Right lobe of liver (tissue), 6 donors: ENCODE measurements around the gene SORBS2. TPM values are rescaled to one million over a fixed set of nuclear protein-coding genes. Genes with fewer than 3 reads are reported as not detected.

Experiments
- ATAC-seq, 4 donors: fragments of 200-7000 bp; cut with Tn5 transposase; one replicate each; pipeline ENCODE4 v1.9.1; 2020; ENCODE audit warnings: mild to moderate bottlenecking in 4 of 4, moderate library complexity in 4 of 4
- DNase-seq, 3 donors: peaks; one replicate each; pipeline ENCODE4 v3.0.0-alpha.2; 2020
- H3K27ac ChIP-seq, 3 donors: fragments of 200-600 bp; one replicate each; pipeline ENCODE4 v1.8.0; 2022
- H3K27me3 ChIP-seq, 2 donors: fragments of 200-600 bp; one replicate each; pipeline ENCODE4 v1.8.0; 2022
- H3K36me3 ChIP-seq, 4 donors: fragments of 200-600 bp; sonication (generic) in 1 of 4; one replicate each; pipeline versions ENCODE4 v1.5.1 to v1.8.0; 2017 to 2022; ENCODE audit warnings: control low read depth in 1 of 4
- H3K4me1 ChIP-seq, 4 donors: fragments of 200-600 bp; sonication (generic) in 1 of 4; one replicate each; pipeline versions ENCODE4 v1.5.1 to v1.8.0; 2017 to 2022; ENCODE audit warnings: control low read depth in 1 of 4
- H3K4me3 ChIP-seq, 3 donors: fragments of 200-600 bp; one replicate each; pipeline ENCODE4 v1.8.0; 2022
- H3K9me3 ChIP-seq, 4 donors: fragments of 200-600 bp; sonication (generic) in 1 of 4; one replicate each; pipeline versions ENCODE4 v1.5.1 to v1.8.0; 2017 to 2022; ENCODE audit warnings: control low read depth in 1 of 4
- CTCF ChIP-seq, 4 donors: fragments of 200-600 bp in 3 of 4; fragments of 450-650 bp in 1 of 4; IDR thresholded peaks; one replicate each; pipeline versions ENCODE4 v1.5.1 to v1.8.0; 2016 to 2022; ENCODE audit warnings: antibody characterized with exemption in 4 of 4, mild to moderate bottlenecking in 2 of 4
- POLR2A ChIP-seq: fragments of 450-650 bp; IDR thresholded peaks from one replicate; pipeline ENCODE4 v1.6.1; 2017; ENCODE audit warnings: antibody characterized with exemption, mild to moderate bottlenecking
- WGBS: methylation state at CpG from one replicate; pipeline ENCODE4 v1.1.6; 2018; ENCODE audit warnings: low coverage, low lambda C conversion rate; ENCODE audit not compliant: insufficient coverage; ENCODE audit errors: missing lambda C conversion rate; 5-methylcytosine and 5-hydroxymethylcytosine counted together
- intact Hi-C, 2 donors: fragments of 100-400 bp; cut with DNase I; formaldehyde crosslinking; loops; one replicate each; pipeline versions ENCODE4 v1.11.2 to v1.14.1; 2022
- total RNA-seq, 6 experiments: library from RNA; depleted of rRNA in 2 of 6; stranded (reverse); fragments of >200 nt in 2 of 6; fragmentation: NEBNext Ultra II Directional in 3 of 6; extraction: Animal tissue kit (Norgen Biotek cat#: 25700) in 3 of 6; gene quantifications; one replicate each; pipeline versions ENCODE4 v1.1.0 to v1.2.4, GENCODE V29; 2016 to 2023
- donor health status: DM: no; HTN: yes; CAD: no.
- donor health status: DM: no; HTN: no; CAD: no.
- donor health status: DM: no; HTN: no; CAD: no.
- donor health status: DM: no; HTN: yes; CAD: no.
- donor health status: DM: no; HTN: yes; CAD: no.

Gene SORBS2
- total RNA-seq, 6 experiments from 2014 or later = 60.8 to 144 (median 107) TPM

GRCh38 chr4:185591679-185592141, 220.3 kb downstream of the SORBS2 start:
- Histone ChIP-seq H3K4me1 (peaks cover 0 to 14% (median 3%) of the 10 kb centered on the region in 4 donors), H3K9me3 (no peaks in the 10 kb centered on the region), H3K27me3 (no peaks in the 10 kb centered on the region), H3K36me3 (peaks cover 0 to 4% (median 0%) of the 10 kb centered on the region in 4 donors), H3K4me3 (no peak overlapping the region), H3K27ac (peak overlapping the region in 2 of 3 donors; percentile 11 to 48)
- 27% methylated on average over 4 of the region's 4 CpGs for WGBS
- intact Hi-C loops = no loop called here
- TF ChIP-seq CTCF (IDR thresholded peaks at IDR 0.05) (no peak), POLR2A (no peak)
- peak; percentile 78 to 85 (median 80) for ATAC-seq
- DNase-seq = no peak

- Histone ChIP-seq H3K9me3 (no peaks in the 10 kb centered on the region), H3K36me3 (peaks cover 0 to 4% (median 0%) of the 10 kb centered on the region in 4 donors), H3K27ac (peak overlapping the region in 2 of 3 donors; percentile 11 to 48), H3K4me3 (no peak overlapping the region), H3K4me1 (peaks cover 0 to 14% (median 3%) of the 10 kb centered on the region in 4 donors), H3K27me3 (no peaks in the 10 kb centered on the region)
- DNase-seq (no peak), ATAC-seq (no peak)
- 94% methylated on average over 3 of the region's 3 CpGs for WGBS
- intact Hi-C loops = no loop called here
- no peak for TF ChIP-seq CTCF (IDR thresholded peaks at IDR 0.05)
- TF ChIP-seq POLR2A = no peak
These were observed 221.0 kb downstream of the SORBS2 start for GRCh38 chr4:185590982-185591381.

- Histone ChIP-seq H3K4me3 (no peak overlapping the region), H3K4me1 (peaks cover 0 to 14% (median 3%) of the 10 kb centered on the region in 4 donors), H3K9me3 (no peaks in the 10 kb centered on the region), H3K36me3 (peaks cover 0 to 4% (median 0%) of the 10 kb centered on the region in 4 donors), H3K27me3 (no peaks in the 10 kb centered on the region), H3K27ac (no peak overlapping the region)
- intact Hi-C loops = no loop called here
- TF ChIP-seq POLR2A (no peak), CTCF (IDR thresholded peaks at IDR 0.05) (no peak)
- WGBS = 88% methylated on average over 12 of the region's 13 CpGs
- DNase-seq (no peak), ATAC-seq (no peak)
These were observed 222.7 kb downstream of the SORBS2 start for GRCh38 chr4:185589067-185589836.

- 70% methylated on average over 14 of the region's 32 CpGs for WGBS
- no peak overlapping the region for H3K27ac ChIP-seq
- no peaks in the 10 kb centered on the region for H3K27me3 ChIP-seq
- DNase-seq (no peak), ATAC-seq (no peak)
- intact Hi-C loops = no loop called here
- TF ChIP-seq CTCF (IDR thresholded peaks at IDR 0.05) = no peak
- TF ChIP-seq POLR2A = no peak
- H3K4me1 ChIP-seq = peaks cover 0 to 13% (median 3%) of the 10 kb centered on the region in 4 donors
- H3K9me3 ChIP-seq = no peaks in the 10 kb centered on the region
- H3K36me3 ChIP-seq = peaks cover 0 to 4% (median 0%) of the 10 kb centered on the region in 4 donors
- no peak overlapping the region for H3K4me3 ChIP-seq
These were observed 224.4 kb downstream of the SORBS2 start for GRCh38 chr4:185587427-185588161.
